Ascending aorta (tissue), 2 donors: ENCODE results near the gene NRP2. TPM values are rescaled to one million over a fixed set of nuclear protein-coding genes. Genes with fewer than 3 reads are reported as not detected.

Experiments used
- DNase-seq, 2 donors: peaks; one replicate each; pipeline ENCODE4 v3.0.0-alpha.2; 2019; ENCODE audit warnings: low spot score in 2 of 2
- H3K27ac ChIP-seq, 2 donors: fragments of 200-600 bp; sonication (generic); one replicate each; pipeline ENCODE4 v1.5.1; 2016 to 2017; ENCODE audit warnings: mild to moderate bottlenecking in 1 of 2
- H3K27me3 ChIP-seq: fragments of 200-600 bp; sonication (generic); one replicate; pipeline ENCODE4 v1.5.1; 2017
- H3K36me3 ChIP-seq, 2 donors: fragments of 200-600 bp; sonication (generic); one replicate each; pipeline ENCODE4 v1.5.1; 2016
- H3K4me1 ChIP-seq, 2 donors: fragments of 200-600 bp; sonication (generic); one replicate each; pipeline ENCODE4 v1.5.1; 2016 to 2017; ENCODE audit warnings: mild to moderate bottlenecking in 1 of 2
- H3K4me3 ChIP-seq, 2 donors: fragments of 200-600 bp; sonication (generic); one replicate each; pipeline ENCODE4 v1.5.1; 2016 to 2017; ENCODE audit warnings: mild to moderate bottlenecking in 1 of 2
- H3K9me3 ChIP-seq, 2 donors: fragments of 200-600 bp; sonication (generic); one replicate each; pipeline ENCODE4 v1.5.1; 2016
- CTCF ChIP-seq, 3 experiments: fragments of 200-600 bp in 2 of 3; fragments of 450-650 bp in 1 of 3; sonication (generic) in 2 of 3; IDR thresholded peaks; one replicate each; pipeline ENCODE4 v1.5.1; 2016 to 2019; ENCODE audit warnings: antibody characterized with exemption in 3 of 3, mild to moderate bottlenecking in 1 of 3, moderate library complexity in 1 of 3
- intact Hi-C: fragments of 100-400 bp; cut with DNase I; formaldehyde crosslinking; loops from one replicate; pipeline ENCODE4 v1.15.1; 2023
- total RNA-seq: library from RNA; depleted of rRNA; stranded (reverse); fragments of >200 nt; gene quantifications from one replicate; pipeline ENCODE4 v1.1.0, GENCODE V29; 2016

The NRP2 gene
- total RNA-seq, 1 donor from 2014 or later: 39.7 TPM

- DNase-seq: no peak
- no peaks in the 10 kb centered on the region for H3K9me3 ChIP-seq
- peaks cover 0 to 3% of the 10 kb centered on the region in 2 donors for H3K4me1 ChIP-seq
- TF ChIP-seq CTCF (IDR thresholded peaks at IDR 0.05): no peak
- H3K4me3 ChIP-seq: no peak overlapping the region
- H3K36me3 ChIP-seq: no peaks in the 10 kb centered on the region
- intact Hi-C loops: no loop called here
- H3K27ac ChIP-seq: no peak overlapping the region
- no peaks in the 10 kb centered on the region for H3K27me3 ChIP-seq
These were observed 31.9 kb upstream of the NRP2 start for GRCh38 chr2:205650450-205650849.

GRCh38 chr2:205650931-205651330, 31.4 kb upstream of the NRP2 start:
- H3K9me3 ChIP-seq: no peaks in the 10 kb centered on the region
- intact Hi-C loops: no loop called here
- H3K4me1 ChIP-seq: peaks cover 0 to 5% of the 10 kb centered on the region in 2 donors
- H3K4me3 ChIP-seq: no peak overlapping the region
- no peak for TF ChIP-seq CTCF (IDR thresholded peaks at IDR 0.05)
- DNase-seq: no peak
- no peaks in the 10 kb centered on the region for H3K27me3 ChIP-seq
- H3K36me3 ChIP-seq: no peaks in the 10 kb centered on the region
- H3K27ac ChIP-seq: no peak overlapping the region

GRCh38 chr2:205651719-205652118, 30.6 kb upstream of the NRP2 start:
- peaks cover 0 to 13% of the 10 kb centered on the region in 2 donors for H3K4me1 ChIP-seq
- H3K9me3 ChIP-seq: no peaks in the 10 kb centered on the region
- H3K27me3 ChIP-seq: no peaks in the 10 kb centered on the region
- H3K27ac ChIP-seq: no peak overlapping the region
- H3K36me3 ChIP-seq: no peaks in the 10 kb centered on the region
- DNase-seq: no peak
- no peak overlapping the region for H3K4me3 ChIP-seq
- no peak for TF ChIP-seq CTCF (IDR thresholded peaks at IDR 0.05)
- intact Hi-C loops: no loop called here

- no peaks in the 10 kb centered on the region for H3K27me3 ChIP-seq
- H3K27ac ChIP-seq: peak overlapping the region in 1 of 2 donors; percentile 63
- H3K9me3 ChIP-seq: no peaks in the 10 kb centered on the region
- DNase-seq: no peak
- no peak for TF ChIP-seq CTCF (IDR thresholded peaks at IDR 0.05)
- no peak overlapping the region for H3K4me3 ChIP-seq
- H3K4me1 ChIP-seq: peaks cover 0 to 20% of the 10 kb centered on the region in 2 donors
- intact Hi-C loops: no loop called here
- no peaks in the 10 kb centered on the region for H3K36me3 ChIP-seq
These were observed 27.3 kb upstream of the NRP2 start for GRCh38 chr2:205654878-205655605.

GRCh38 chr2:205655779-205656456, 26.4 kb upstream of the NRP2 start:
- H3K27ac ChIP-seq: no peak overlapping the region
- DNase-seq: no peak
- no peaks in the 10 kb centered on the region for H3K27me3 ChIP-seq
- no peak overlapping the region for H3K4me3 ChIP-seq
- intact Hi-C loops: no loop called here
- H3K9me3 ChIP-seq: no peaks in the 10 kb centered on the region
- TF ChIP-seq CTCF (IDR thresholded peaks at IDR 0.05): no peak
- peaks cover 0 to 20% of the 10 kb centered on the region in 2 donors for H3K4me1 ChIP-seq
- H3K36me3 ChIP-seq: no peaks in the 10 kb centered on the region
